Measurements from ENCODE around the gene ACAP1. TPM values are rescaled to one million over a fixed set of nuclear protein-coding genes. Genes with fewer than 3 reads are reported as not detected.

Gene ACAP1
- total RNA-seq, 6 donors from 2014 or later, result 8.5 to 114 (median 22.8) TPM

GRCh38 chr17:7314719-7315569, 21.4 kb upstream of the ACAP1 start, which contains the start of gene GPS2:
GPS2 (minus strand) TSS chr17:7315360; CDS start chr17:7315052, 308 bp downstream.
- Histone ChIP-seq H3K9me3 (no peaks in the 10 kb centered on the region), H3K4me1 (peaks cover 26 to 41% (median 30%) of the 10 kb centered on the region in 4 donors), H3K36me3 (peaks cover 27 to 74% (median 60%) of the 10 kb centered on the region in 4 donors), H3K27ac (peak within 1 kb of the TSS; percentile 91 to 97 (median 94)), H3K4me3 (peak within 1 kb of the TSS; percentile 43 to 97 (median 94)), H3K27me3 (no peaks in the 10 kb centered on the region)
- WGBS, 2 donors, result 0% methylated on average over 19 to 20 of the region's 95 CpGs
- peak; percentile 88 to 95 for ATAC-seq (ENCODE audit: low FRiP score in 2 of 2)
- DNase-seq, result peak; percentile 94 to 100
- peak in 3 of 6 experiments; percentile 4 to 30 (median 27) for TF ChIP-seq CTCF (IDR thresholded peaks at IDR 0.05)
- TF ChIP-seq POLR2A (IDR thresholded peaks at IDR 0.05), result peak in 3 of 4 donors; percentile 43 to 93 (median 65)
- peak; percentile 97 to 98 for TF ChIP-seq POLR2AphosphoS5 (IDR thresholded peaks at IDR 0.05)
- peak in 1 of 4 donors; percentile 78 for TF ChIP-seq EP300 (IDR thresholded peaks at IDR 0.05)

GRCh38 chr17:7315570-7316235, 20.6 kb upstream of the ACAP1 start:
- peaks cover 21 to 34% (median 25%) of the 10 kb centered on the region in 4 donors for H3K4me1 ChIP-seq
- H3K27ac ChIP-seq, result peak overlapping the region; percentile 91 to 97 (median 94)
- no peaks in the 10 kb centered on the region for H3K9me3 ChIP-seq
- ATAC-seq (ENCODE audit: low FRiP score in 2 of 2), result no peak
- H3K4me3 ChIP-seq, result peak overlapping the region; percentile 43 to 97 (median 94)
- H3K27me3 ChIP-seq, result no peaks in the 10 kb centered on the region
- no peak for TF ChIP-seq EP300 (IDR thresholded peaks at IDR 0.05)
- no peak for TF ChIP-seq CTCF (IDR thresholded peaks at IDR 0.05)
- peak in 1 of 4 donors; percentile 55 for TF ChIP-seq POLR2A (IDR thresholded peaks at IDR 0.05)
- peaks cover 27 to 74% (median 59%) of the 10 kb centered on the region in 4 donors for H3K36me3 ChIP-seq
- peak; percentile 43 to 83 for DNase-seq
- WGBS, 2 donors, result 34 to 43% methylated on average over 20 to 23 of the region's 30 CpGs

GRCh38 chr17:7317161-7317803, 19.0 kb upstream of the ACAP1 start:
- Histone ChIP-seq H3K9me3 (no peaks in the 10 kb centered on the region), H3K4me1 (peaks cover 21 to 34% (median 25%) of the 10 kb centered on the region in 4 donors), H3K27me3 (no peaks in the 10 kb centered on the region), H3K36me3 (peaks cover 26 to 74% (median 59%) of the 10 kb centered on the region in 4 donors), H3K27ac (no peak overlapping the region), H3K4me3 (no peak overlapping the region)
- no peak for DNase-seq
- 86% methylated on average over 12 to 16 of the region's 16 CpGs for WGBS, 2 donors
- TF ChIP-seq CTCF (IDR thresholded peaks at IDR 0.05), result no peak
- TF ChIP-seq POLR2A (IDR thresholded peaks at IDR 0.05), result no peak
- no peak for TF ChIP-seq EP300 (IDR thresholded peaks at IDR 0.05)
- ATAC-seq (ENCODE audit: low FRiP score in 2 of 2), result no peak

GRCh38 chr17:7318121-7318860, 18.0 kb upstream of the ACAP1 start:
- Histone ChIP-seq H3K27ac (no peak overlapping the region), H3K9me3 (no peaks in the 10 kb centered on the region), H3K4me1 (peaks cover 21 to 25% (median 21%) of the 10 kb centered on the region in 4 donors), H3K27me3 (no peaks in the 10 kb centered on the region), H3K36me3 (peaks cover 18 to 74% (median 59%) of the 10 kb centered on the region in 4 donors), H3K4me3 (no peak overlapping the region)
- no peak for ATAC-seq (ENCODE audit: low FRiP score in 2 of 2)
- no peak for TF ChIP-seq CTCF (IDR thresholded peaks at IDR 0.05)
- TF ChIP-seq POLR2AphosphoS5 (IDR thresholded peaks at IDR 0.05), result no peak
- TF ChIP-seq EP300 (IDR thresholded peaks at IDR 0.05), result no peak
- no peak for TF ChIP-seq POLR2A (IDR thresholded peaks at IDR 0.05)
- no peak for DNase-seq
- WGBS, 2 donors, result 91 to 96% methylated on average over 12 to 13 of the region's 13 CpGs

Measured in upper lobe of left lung (tissue), 6 donors.